CD4-positive, alpha-beta T cell treated with Interleukin-10 for 1 hour (primary cell): ENCODE results near the gene GATD1.

Source experiments
- DNase-seq: peaks from one replicate; pipeline ENCODE4 v3.0.0-alpha.2; 2020

Gene GATD1

GRCh38 chr11:811446-812245 is 34.4 kb upstream of the GATD1 start:
- no peak for DNase-seq

- DNase-seq = no peak
Measured at GRCh38 chr11:810040-810567, 32.8 kb upstream of the GATD1 start.

- DNase-seq = peak; percentile 97
Measured at GRCh38 chr11:809287-810039, 32.2 kb upstream of the GATD1 start, which contains the start of gene RPLP2. Gene RPLP2 (plus strand): TSS chr11:809967. CDS start chr11:810235, 268 bp downstream.

- peak; percentile 67 for DNase-seq
Measured at GRCh38 chr11:808427-809286, 31.4 kb upstream of the GATD1 start.

- no peak for DNase-seq
Measured at GRCh38 chr11:804599-804964, 27.3 kb upstream of the GATD1 start.

GRCh38 chr11:803770-804598 is 26.7 kb upstream of the GATD1 start:
- DNase-seq = no peak

- no peak for DNase-seq
Measured at GRCh38 chr11:803467-803742, 26.1 kb upstream of the GATD1 start.

GRCh38 chr11:802693-803466 is 25.6 kb upstream of the GATD1 start:
- no peak for DNase-seq

GRCh38 chr11:802018-802617 is 24.8 kb upstream of the GATD1 start:
- DNase-seq = no peak

- no peak for DNase-seq
Measured at GRCh38 chr11:801097-801780, 24.0 kb upstream of the GATD1 start.

- no peak for DNase-seq
Measured at GRCh38 chr11:800473-800872, 23.2 kb upstream of the GATD1 start.

GRCh38 chr11:799641-800316 is 22.5 kb upstream of the GATD1 start:
- no peak for DNase-seq

- DNase-seq = peak; percentile 85
Measured at GRCh38 chr11:798093-798713, 20.9 kb upstream of the GATD1 start, which contains the start of gene SLC25A22. Gene SLC25A22 (minus strand): TSS chr11:798281. CDS start chr11:795006, 3,275 bp downstream.

GRCh38 chr11:797296-798092 is 20.2 kb upstream of the GATD1 start:
- peak; percentile 88 for DNase-seq

- DNase-seq = no peak
Measured at GRCh38 chr11:796565-797295, 19.4 kb upstream of the GATD1 start.

GRCh38 chr11:795634-796564 is 18.6 kb upstream of the GATD1 start:
- peak; percentile 82 for DNase-seq
